LNCAP (cell line): Measurements from ENCODE around the gene HIVEP3.

Source experiments
- CTCF ChIP-seq: fragments of 450-650 bp; IDR thresholded peaks from 2 replicates; pipeline ENCODE4 v1.5.1; 2017; ENCODE audit warnings: mild to moderate bottlenecking

The HIVEP3 gene

GRCh38 chr1:41889506-41890414, 29.0 kb downstream of the HIVEP3 start:
- no peak for TF ChIP-seq CTCF

- TF ChIP-seq CTCF = no peak
Observed at GRCh38 chr1:41888756-41889155, 30.0 kb downstream of the HIVEP3 start.

GRCh38 chr1:41887365-41887764, 31.4 kb downstream of the HIVEP3 start:
- no peak for TF ChIP-seq CTCF

- TF ChIP-seq CTCF = no peak
Observed at GRCh38 chr1:41884256-41885230, 34.2 kb downstream of the HIVEP3 start.

GRCh38 chr1:41883507-41883906, 35.2 kb downstream of the HIVEP3 start:
- TF ChIP-seq CTCF = no peak

GRCh38 chr1:41882486-41882885, 36.2 kb downstream of the HIVEP3 start:
- no peak for TF ChIP-seq CTCF

GRCh38 chr1:41882068-41882477, 36.6 kb downstream of the HIVEP3 start:
- no peak for TF ChIP-seq CTCF
